Pancreas (tissue), 10 donors: ENCODE results near the gene PTPRD. TPM values are rescaled to one million over a fixed set of nuclear protein-coding genes. Genes with fewer than 3 reads are reported as not detected.
"Not testable (repeated sequence)": the region's sequence is repeated elsewhere in the genome, so short reads cannot be mapped to it uniquely, and the experiment has no call there.

Source experiments
- ATAC-seq, 4 donors: fragments of 200-7000 bp; cut with Tn5 transposase; one replicate each; pipeline versions ENCODE4 v1.8.0 to v1.9.1; 2020; ENCODE audit warnings: mild to moderate bottlenecking in 4 of 4, moderate library complexity in 4 of 4
- DNase-seq, 6 donors: peaks; one replicate each; pipeline ENCODE4 v3.0.0-alpha.2; 2020
- FAIRE-seq: peaks from 2 replicates; lab custom pipeline; 2012; peaks lifted over from hg19 to GRCh38; lab: Jason Lieb, UNC
- H3K27ac ChIP-seq, 4 donors: fragments of 200-600 bp; sonication (generic); 1 replicate in 3 of 4; 2 replicates in 1 of 4; pipeline versions ENCODE4 v1.5.0 to v1.8.0; 2020
- H3K27me3 ChIP-seq, 4 donors: fragments of 200-600 bp; one replicate each; pipeline ENCODE4 v1.8.0; 2021
- H3K36me3 ChIP-seq, 3 donors: fragments of 200-600 bp; sonication (generic) in 1 of 3; one replicate each; pipeline versions ENCODE4 v1.5.0 to v1.8.0; 2020 to 2021
- H3K4me1 ChIP-seq, 3 donors: fragments of 200-600 bp; one replicate each; pipeline ENCODE4 v1.8.0; 2021
- H3K4me3 ChIP-seq, 4 donors: fragments of 200-600 bp; sonication (generic) in 2 of 4; one replicate each; pipeline versions ENCODE4 v1.5.0 to v1.8.0; 2020 to 2021
- H3K9me3 ChIP-seq, 4 donors: fragments of 200-600 bp; one replicate each; pipeline ENCODE4 v1.8.0; 2021
- WGBS, 2 donors: extraction: QIAGEN DNeasy Blood & Tissue Kit; methylation state at CpG; one replicate each; pipeline ENCODE4 v1.1.7; 2013; 5-methylcytosine and 5-hydroxymethylcytosine counted together
- intact Hi-C, 3 donors: fragments of 100-400 bp; cut with DNase I; formaldehyde crosslinking; loops; one replicate each; pipeline versions ENCODE4 v1.11.1 to v1.14.2; 2022
- polyA plus RNA-seq, 2 donors: library from polyadenylated mRNA; stranded (reverse); fragments of 200-250 nt; gene quantifications; one replicate each; pipeline ENCODE4 v1.2.3, GENCODE V29; 2013
- total RNA-seq, 6 donors: library from RNA; stranded (reverse); fragmentation: NEBNext Ultra II Directional in 4 of 6; extraction: Animal tissue kit (Norgen Biotek cat#: 25700) in 4 of 6; gene quantifications; one replicate each; pipeline versions ENCODE4 v1.2.1 to v1.2.4, GENCODE V29; 2021 to 2023
- TF ChIP-seq, protein P1 (sequence below), 4 donors: fragments of 200-600 bp; sonication (generic) in 3 of 4; IDR thresholded peaks; one replicate each; pipeline versions ENCODE4 v1.5.0 to v1.8.0; 2021; ENCODE audit warnings: antibody characterized with exemption in 4 of 4
- donor health status: healthy with polysubstance abuse.
- donor health status: DM: no; HTN: no; CAD: no; lungs with moderate emphysema.
- donor health status: DM: no; HTN: no; CAD: no.
- donor health status: control.
- donor health status: control.
- donor health status: Bipolar disorder and iron deficiency.
- donor health status: DM: yes; HTN: yes; CAD: no.
- donor health status: DM: no; HTN: no; CAD: no.
- donor health status: DM: no; HTN: no; CAD: no.
- donor health status: DM: yes; HTN: yes; CAD: no.

PTPRD gene
- total and polyA plus RNA-seq, 8 donors = 2.1 to 21.7 (median 5.1) TPM

DNA sequence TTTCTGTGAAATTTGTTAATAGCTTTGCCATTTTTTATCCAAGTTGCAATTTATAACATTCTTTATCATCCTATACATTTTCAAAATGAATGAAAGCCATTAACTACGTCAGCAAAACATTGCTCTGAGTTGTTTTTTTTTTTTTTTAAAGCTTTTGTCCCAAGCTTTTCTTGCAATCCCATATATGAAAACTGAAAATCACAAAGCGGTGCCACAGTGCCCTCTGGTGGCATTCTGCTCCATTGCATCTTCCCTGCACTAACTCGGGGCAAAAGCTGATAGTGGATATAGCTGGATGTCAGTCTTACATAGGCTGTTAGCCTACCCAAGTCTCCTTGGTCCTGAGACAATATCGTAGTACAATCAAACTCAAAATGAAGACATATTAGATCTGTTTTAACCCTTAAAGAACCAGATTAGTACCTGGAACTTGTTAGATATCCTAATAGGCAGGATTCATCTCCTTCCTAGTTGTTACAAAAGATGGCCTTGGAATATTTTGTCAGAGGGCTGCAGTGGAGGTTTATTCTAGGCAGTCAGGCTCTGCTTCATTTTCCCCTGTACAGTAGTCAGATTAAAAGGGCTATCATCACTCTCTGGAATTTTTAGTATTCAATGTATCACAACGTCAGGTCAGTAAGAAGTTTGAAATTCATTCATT is 669.9 kb downstream of the PTPRD start:
- peak; percentile 70 for FAIRE-seq
- Histone ChIP-seq H3K36me3 (no peaks in the 10 kb centered on the region), H3K27ac (no peak overlapping the region), H3K9me3 (no peaks in the 10 kb centered on the region), H3K27me3 (no peaks in the 10 kb centered on the region), H3K4me3 (no peak overlapping the region), H3K4me1 (no peaks in the 10 kb centered on the region)
- peak; percentile 53 to 93 (median 83) for ATAC-seq
- intact Hi-C loops = no loop called here
- TF ChIP-seq, protein P1, sequence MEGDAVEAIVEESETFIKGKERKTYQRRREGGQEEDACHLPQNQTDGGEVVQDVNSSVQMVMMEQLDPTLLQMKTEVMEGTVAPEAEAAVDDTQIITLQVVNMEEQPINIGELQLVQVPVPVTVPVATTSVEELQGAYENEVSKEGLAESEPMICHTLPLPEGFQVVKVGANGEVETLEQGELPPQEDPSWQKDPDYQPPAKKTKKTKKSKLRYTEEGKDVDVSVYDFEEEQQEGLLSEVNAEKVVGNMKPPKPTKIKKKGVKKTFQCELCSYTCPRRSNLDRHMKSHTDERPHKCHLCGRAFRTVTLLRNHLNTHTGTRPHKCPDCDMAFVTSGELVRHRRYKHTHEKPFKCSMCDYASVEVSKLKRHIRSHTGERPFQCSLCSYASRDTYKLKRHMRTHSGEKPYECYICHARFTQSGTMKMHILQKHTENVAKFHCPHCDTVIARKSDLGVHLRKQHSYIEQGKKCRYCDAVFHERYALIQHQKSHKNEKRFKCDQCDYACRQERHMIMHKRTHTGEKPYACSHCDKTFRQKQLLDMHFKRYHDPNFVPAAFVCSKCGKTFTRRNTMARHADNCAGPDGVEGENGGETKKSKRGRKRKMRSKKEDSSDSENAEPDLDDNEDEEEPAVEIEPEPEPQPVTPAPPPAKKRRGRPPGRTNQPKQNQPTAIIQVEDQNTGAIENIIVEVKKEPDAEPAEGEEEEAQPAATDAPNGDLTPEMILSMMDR (IDR thresholded peaks at IDR 0.05) = peak; percentile 78 to 93 (median 88)
- WGBS, 2 donors = 20% methylated on average over 5 of the region's 5 CpGs
- DNase-seq = peak; percentile 24 to 78 (median 50)

- no peaks in the 10 kb centered on the region for H3K9me3 ChIP-seq
- DNase-seq (no peak), FAIRE-seq (no peak), ATAC-seq (no peak)
- WGBS, 2 donors = 71 to 88% methylated on average over 4 of the region's 4 CpGs
- H3K27ac ChIP-seq = no peak overlapping the region
- intact Hi-C loops = no loop called here
- H3K27me3 ChIP-seq = no peaks in the 10 kb centered on the region
- H3K4me3 ChIP-seq = no peak overlapping the region
- TF ChIP-seq, protein P1 (IDR thresholded peaks at IDR 0.05) = no peak
- H3K4me1 ChIP-seq = no peaks in the 10 kb centered on the region
- no peaks in the 10 kb centered on the region for H3K36me3 ChIP-seq
Observed at GRCh38 chr9:9938432-9938831, 674.4 kb downstream of the PTPRD start.

GRCh38 chr9:9931464-9931863 is 681.3 kb downstream of the PTPRD start:
- ATAC-seq, H3K36me3 ChIP-seq, intact Hi-C loops, H3K4me1 ChIP-seq, H3K27ac ChIP-seq, FAIRE-seq, H3K27me3 ChIP-seq, H3K4me3 ChIP-seq, H3K9me3 ChIP-seq, DNase-seq: not testable (repeated sequence)
- 71 to 74% methylated on average over 16 of the region's 16 CpGs for WGBS, 2 donors

GRCh38 chr9:9924376-9924775 is 688.4 kb downstream of the PTPRD start:
- peaks cover 0 to 3% (median 0%) of the 10 kb centered on the region in 4 donors for H3K27me3 ChIP-seq
- H3K4me1 ChIP-seq = no peaks in the 10 kb centered on the region
- H3K36me3 ChIP-seq = no peaks in the 10 kb centered on the region
- TF ChIP-seq, protein P1 (IDR thresholded peaks at IDR 0.05) = no peak
- intact Hi-C loops = no loop called here
- DNase-seq = no peak
- H3K27ac ChIP-seq = no peak overlapping the region
- FAIRE-seq = no peak
- WGBS, 2 donors = 62 to 77% methylated on average over 3 of the region's 3 CpGs
- no peak for ATAC-seq
- H3K9me3 ChIP-seq = no peaks in the 10 kb centered on the region
- H3K4me3 ChIP-seq = no peak overlapping the region

- no peak overlapping the region for H3K27ac ChIP-seq
- H3K27me3 ChIP-seq = peaks cover 0 to 3% (median 0%) of the 10 kb centered on the region in 4 donors
- H3K4me1 ChIP-seq = no peaks in the 10 kb centered on the region
- no peaks in the 10 kb centered on the region for H3K36me3 ChIP-seq
- WGBS, 2 donors = 41 to 45% methylated on average over 2 of the region's 2 CpGs
- intact Hi-C loops = no loop called here
- TF ChIP-seq, protein P1 (IDR thresholded peaks at IDR 0.05) = no peak
- ATAC-seq (no peak), FAIRE-seq (no peak), DNase-seq (no peak)
- no peaks in the 10 kb centered on the region for H3K9me3 ChIP-seq
- H3K4me3 ChIP-seq = no peak overlapping the region
Observed at GRCh38 chr9:9921805-9922204, 691.0 kb downstream of the PTPRD start.
